ENCODE data around the gene LHCGR. TPM values are rescaled to one million over a fixed set of nuclear protein-coding genes. Genes with fewer than 3 reads are reported as not detected.

The LHCGR gene
- total RNA-seq, 3 donors from 2014 or later (not counting 1 experiment from before 2014, with no cell fraction given): not detected

DNA sequence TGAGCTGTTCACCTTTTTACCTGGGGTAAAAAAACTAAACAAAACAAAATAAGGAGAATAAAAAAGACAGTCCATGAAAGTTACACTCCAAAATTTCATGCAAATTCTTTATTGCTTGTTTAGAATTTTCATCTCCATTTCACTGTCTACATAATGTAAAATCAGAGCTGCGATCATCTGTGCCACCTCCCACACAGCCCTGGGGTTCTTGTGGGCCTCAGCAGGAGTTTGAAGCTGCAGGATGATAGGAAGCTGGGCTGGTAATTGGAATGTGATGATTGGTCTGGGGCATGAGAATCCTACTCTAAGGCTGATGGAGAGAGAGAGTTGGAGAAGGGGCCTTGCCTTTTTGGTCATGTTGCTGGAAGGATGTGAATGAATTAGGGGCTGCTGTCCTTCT, 4.2 kb upstream of the LHCGR start:
- ATAC-seq (no peak), DNase-seq (no peak)
- no peak overlapping the region for H3K4me3 ChIP-seq (ENCODE audit: low read length)
- intact Hi-C loops (cut with micrococcal nuclease): no loop called here
- H3K4me3 Mint-ChIP-seq: no peak overlapping the region
- no peaks in the 10 kb centered on the region for H3K4me1 ChIP-seq (ENCODE audit: control insufficient read depth, insufficient read depth, low read length)
- no peaks in the 10 kb centered on the region for H3K36me3 Mint-ChIP-seq
- no peaks in the 10 kb centered on the region for H3K4me1 Mint-ChIP-seq
- no peaks in the 10 kb centered on the region for H3K9me3 ChIP-seq (ENCODE audit: control insufficient read depth, insufficient read depth, low read length)
- H3K9me3 Mint-ChIP-seq: peaks cover 3 to 6% of the 10 kb centered on the region in 2 donors
- peaks cover 8 to 18% of the 10 kb centered on the region in 2 donors for H3K27me3 Mint-ChIP-seq (ENCODE audit: low read depth in 2 of 2)
- peaks cover 11% of the 10 kb centered on the region for H3K27me3 ChIP-seq (ENCODE audit: control insufficient read depth, insufficient read depth, low read length)
- H3K27ac ChIP-seq (ENCODE audit: low read length): no peak overlapping the region
- no peak overlapping the region for H3K27ac Mint-ChIP-seq
- TF ChIP-seq, protein P1, sequence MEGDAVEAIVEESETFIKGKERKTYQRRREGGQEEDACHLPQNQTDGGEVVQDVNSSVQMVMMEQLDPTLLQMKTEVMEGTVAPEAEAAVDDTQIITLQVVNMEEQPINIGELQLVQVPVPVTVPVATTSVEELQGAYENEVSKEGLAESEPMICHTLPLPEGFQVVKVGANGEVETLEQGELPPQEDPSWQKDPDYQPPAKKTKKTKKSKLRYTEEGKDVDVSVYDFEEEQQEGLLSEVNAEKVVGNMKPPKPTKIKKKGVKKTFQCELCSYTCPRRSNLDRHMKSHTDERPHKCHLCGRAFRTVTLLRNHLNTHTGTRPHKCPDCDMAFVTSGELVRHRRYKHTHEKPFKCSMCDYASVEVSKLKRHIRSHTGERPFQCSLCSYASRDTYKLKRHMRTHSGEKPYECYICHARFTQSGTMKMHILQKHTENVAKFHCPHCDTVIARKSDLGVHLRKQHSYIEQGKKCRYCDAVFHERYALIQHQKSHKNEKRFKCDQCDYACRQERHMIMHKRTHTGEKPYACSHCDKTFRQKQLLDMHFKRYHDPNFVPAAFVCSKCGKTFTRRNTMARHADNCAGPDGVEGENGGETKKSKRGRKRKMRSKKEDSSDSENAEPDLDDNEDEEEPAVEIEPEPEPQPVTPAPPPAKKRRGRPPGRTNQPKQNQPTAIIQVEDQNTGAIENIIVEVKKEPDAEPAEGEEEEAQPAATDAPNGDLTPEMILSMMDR (IDR thresholded peaks at IDR 0.05): no peak
- 100% methylated on average over 1 of the region's 1 CpG for WGBS (ENCODE audit: insufficient coverage)
- H3K36me3 ChIP-seq (ENCODE audit: control insufficient read depth, insufficient read depth, low read length): no peaks in the 10 kb centered on the region

DNA sequence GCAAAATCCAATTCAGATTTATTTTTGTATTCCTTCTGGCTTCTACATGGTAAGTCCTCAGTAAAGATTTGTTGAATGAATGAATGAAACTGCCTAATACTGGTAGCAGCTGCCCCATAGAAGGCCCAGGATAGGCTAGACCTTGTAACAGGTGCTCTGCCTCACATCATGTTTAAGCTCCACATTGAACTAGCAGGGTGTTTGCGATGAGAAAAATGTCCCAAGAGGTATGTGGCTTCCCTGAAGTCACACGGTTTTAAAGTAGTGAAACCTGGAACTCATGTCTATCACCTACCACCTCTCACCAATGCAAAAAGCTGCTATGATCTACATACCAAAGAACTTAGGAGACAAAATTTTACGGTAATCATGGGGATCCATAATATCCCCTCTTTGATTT, 765 bp upstream of the LHCGR start:
- Histone ChIP-seq H3K36me3 (ENCODE audit: control insufficient read depth, insufficient read depth, low read length) (no peaks in the 10 kb centered on the region), H3K27me3 (ENCODE audit: control insufficient read depth, insufficient read depth, low read length) (peaks cover 14% of the 10 kb centered on the region), H3K4me1 (ENCODE audit: control insufficient read depth, insufficient read depth, low read length) (no peaks in the 10 kb centered on the region), H3K4me3 (ENCODE audit: low read length) (no peak overlapping the region), H3K9me3 (ENCODE audit: control insufficient read depth, insufficient read depth, low read length) (no peaks in the 10 kb centered on the region), H3K27ac (ENCODE audit: low read length) (no peak overlapping the region)
- H3K4me1 Mint-ChIP-seq: no peaks in the 10 kb centered on the region
- H3K9me3 Mint-ChIP-seq: peaks cover 0 to 2% of the 10 kb centered on the region in 2 donors
- ATAC-seq: no peak
- intact Hi-C loops (cut with micrococcal nuclease): no loop called here
- H3K36me3 Mint-ChIP-seq: no peaks in the 10 kb centered on the region
- TF ChIP-seq, protein P1 (IDR thresholded peaks at IDR 0.05): no peak
- no peak overlapping the region for H3K27ac Mint-ChIP-seq
- H3K27me3 Mint-ChIP-seq (ENCODE audit: low read depth in 2 of 2): peaks cover 8 to 22% of the 10 kb centered on the region in 2 donors
- no peak for DNase-seq
- H3K4me3 Mint-ChIP-seq: no peak overlapping the region
- 55% methylated on average over 2 of the region's 3 CpGs for WGBS (ENCODE audit: insufficient coverage)

DNA sequence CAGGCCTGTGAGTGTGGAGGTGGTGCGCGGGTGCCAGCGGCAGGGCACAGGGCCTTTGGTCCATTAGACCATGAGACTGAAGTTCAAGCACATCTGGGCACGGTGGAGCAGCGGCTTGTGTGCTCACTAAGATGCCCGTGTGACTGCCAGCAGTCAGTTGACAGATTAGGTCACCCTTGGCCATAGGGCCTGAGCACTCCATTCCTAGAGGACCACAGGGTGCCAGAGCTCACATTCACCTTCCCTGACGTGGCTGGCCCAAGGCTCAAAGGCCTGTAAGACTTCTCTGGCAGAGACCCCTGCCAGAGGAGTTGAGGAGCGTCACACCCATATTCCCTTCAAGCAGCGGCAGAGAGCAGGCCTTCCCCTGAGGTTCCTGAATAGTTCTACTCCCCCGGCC, 650 bp downstream of the LHCGR start:
- Histone ChIP-seq H3K27me3 (ENCODE audit: control insufficient read depth, insufficient read depth, low read length) (peaks cover 14% of the 10 kb centered on the region), H3K27ac (ENCODE audit: low read length) (no peak overlapping the region), H3K9me3 (ENCODE audit: control insufficient read depth, insufficient read depth, low read length) (no peaks in the 10 kb centered on the region), H3K4me3 (ENCODE audit: low read length) (no peak overlapping the region), H3K4me1 (ENCODE audit: control insufficient read depth, insufficient read depth, low read length) (no peaks in the 10 kb centered on the region), H3K36me3 (ENCODE audit: control insufficient read depth, insufficient read depth, low read length) (no peaks in the 10 kb centered on the region)
- TF ChIP-seq, protein P1 (IDR thresholded peaks at IDR 0.05): no peak
- intact Hi-C loops (cut with micrococcal nuclease): no loop called here
- Mint-ChIP-seq H3K36me3 (no peaks in the 10 kb centered on the region), H3K4me1 (no peaks in the 10 kb centered on the region), H3K4me3 (no peak overlapping the region), H3K9me3 (peaks cover 0 to 2% of the 10 kb centered on the region in 2 donors), H3K27me3 (ENCODE audit: low read depth in 2 of 2) (peaks cover 8 to 22% of the 10 kb centered on the region in 2 donors), H3K27ac (no peak overlapping the region)
- no peak for ATAC-seq
- no peak for DNase-seq
- 92% methylated on average over 9 of the region's 10 CpGs for WGBS (ENCODE audit: insufficient coverage)

DNA sequence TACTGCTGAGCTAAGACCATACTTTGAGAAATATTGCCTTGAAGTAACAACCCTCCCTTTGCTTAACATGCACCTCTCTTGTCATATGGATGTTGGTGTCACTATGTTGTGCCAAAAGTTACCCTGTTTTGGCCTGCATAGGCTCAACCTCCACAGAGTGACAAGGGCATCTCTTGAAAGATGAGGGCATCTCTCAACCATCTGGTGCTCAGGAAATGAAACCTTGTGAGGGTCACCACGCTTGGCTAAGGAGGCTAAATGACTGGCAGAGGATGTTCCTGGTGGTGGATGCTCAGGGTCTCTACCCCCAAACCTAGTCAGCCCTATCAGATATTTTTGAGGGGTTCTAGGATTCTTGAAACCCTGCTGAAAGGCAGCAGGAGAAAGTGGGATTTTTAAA, 2.3 kb downstream of the LHCGR start:
- no peak overlapping the region for H3K27ac Mint-ChIP-seq
- TF ChIP-seq, protein P1 (IDR thresholded peaks at IDR 0.05): no peak
- H3K9me3 Mint-ChIP-seq: peaks cover 0 to 2% of the 10 kb centered on the region in 2 donors
- H3K4me3 Mint-ChIP-seq: no peak overlapping the region
- no peaks in the 10 kb centered on the region for H3K4me1 ChIP-seq (ENCODE audit: control insufficient read depth, insufficient read depth, low read length)
- peaks cover 8 to 22% of the 10 kb centered on the region in 2 donors for H3K27me3 Mint-ChIP-seq (ENCODE audit: low read depth in 2 of 2)
- H3K36me3 Mint-ChIP-seq: no peaks in the 10 kb centered on the region
- H3K9me3 ChIP-seq (ENCODE audit: control insufficient read depth, insufficient read depth, low read length): no peaks in the 10 kb centered on the region
- intact Hi-C loops (cut with micrococcal nuclease): no loop called here
- ATAC-seq: no peak
- no peak for DNase-seq
- H3K4me1 Mint-ChIP-seq: no peaks in the 10 kb centered on the region
- H3K27ac ChIP-seq (ENCODE audit: low read length): no peak overlapping the region
- no peak overlapping the region for H3K4me3 ChIP-seq (ENCODE audit: low read length)
- WGBS (ENCODE audit: insufficient coverage): 78% methylated on average over 1 of the region's 1 CpG
- H3K36me3 ChIP-seq (ENCODE audit: control insufficient read depth, insufficient read depth, low read length): no peaks in the 10 kb centered on the region
- peaks cover 14% of the 10 kb centered on the region for H3K27me3 ChIP-seq (ENCODE audit: control insufficient read depth, insufficient read depth, low read length)
